HCT116 (cell line): ENCODE data around the gene SND1.

Experiments
- ATF3 ChIP-seq: IDR thresholded peaks from 2 replicates; pipeline ENCODE4 v1.6.1; 2012
- CTCF ChIP-seq, 3 experiments: fragments of 200-600 bp in 1 of 3; sonication (generic) in 1 of 3; IDR thresholded peaks in 2 of 3; conservative IDR thresholded peaks in 1 of 3; 2 replicates each; pipeline ENCODE4 v1.5.1; 2012 to 2017; ENCODE audit warnings: low read depth in 2 of 3, low read length in 2 of 3, antibody characterized with exemption in 1 of 3, borderline replicate concordance in 1 of 3, control low read depth in 1 of 3, mild to moderate bottlenecking in 1 of 3, mixed read lengths in 1 of 3, mixed run types in 1 of 3, moderate library complexity in 1 of 3; ENCODE audit not compliant: insufficient read depth in 1 of 3
- EGR1 ChIP-seq: IDR thresholded peaks from 2 replicates; pipeline ENCODE4 v1.6.1; 2012; ENCODE audit warnings: low read depth
- EZH2phosphoT487 ChIP-seq: fragments of 200-600 bp; IDR thresholded peaks from 2 replicates; pipeline ENCODE4 v1.6.1; 2018; ENCODE audit warnings: antibody characterized with exemption, borderline replicate concordance
- FOSL1 ChIP-seq: IDR thresholded peaks from 2 replicates; pipeline ENCODE4 v1.6.1; 2012; ENCODE audit warnings: low read depth
- JUND ChIP-seq: IDR thresholded peaks from 2 replicates; pipeline ENCODE4 v1.6.1; 2012
- MAX ChIP-seq: IDR thresholded peaks from 2 replicates; pipeline ENCODE4 v1.6.1; 2012
- REST ChIP-seq: IDR thresholded peaks from 2 replicates; pipeline ENCODE4 v1.6.1; 2012; ENCODE audit warnings: low read depth
- YY1 ChIP-seq: IDR thresholded peaks from 2 replicates; pipeline ENCODE4 v1.6.1; 2011; ENCODE audit warnings: low read length, low read depth, moderate library complexity, mild to moderate bottlenecking; ENCODE audit not compliant: insufficient replicate concordance; ENCODE audit errors: extremely low read depth

GRCh38 chr7:127692200-127692599, 40.2 kb downstream of the SND1 start:
- TF ChIP-seq MAX (no peak), CTCF (IDR thresholded peaks at IDR 0.05 in 2 of 3, conservative IDR thresholded peaks at IDR 0.05 in 1 of 3; ENCODE audit: borderline replicate concordance in 1 of 3, insufficient read depth in 1 of 3, low read depth in 2 of 3, low read length in 2 of 3) (no peak), JUND (no peak), REST (no peak), YY1 (no peak), EZH2phosphoT487 (no peak), FOSL1 (no peak), EGR1 (no peak), ATF3 (no peak)
